Neuronal stem cell (in vitro differentiated cells): ENCODE measurements around the gene C1orf74.

Source experiments
- DNase-seq: peaks from one replicate; pipeline ENCODE4 v3.0.0-alpha.2; 2013; ENCODE audit warnings: low spot score
- H2AFZ ChIP-seq: one replicate; pipeline ENCODE4 v1.6.1; 2013; ENCODE audit warnings: mild to moderate bottlenecking, low read length, inconsistent platforms
- H2AK5ac ChIP-seq: 2 replicates; pipeline ENCODE4 v1.6.1; 2013; ENCODE audit warnings: low read depth, mild to moderate bottlenecking, inconsistent platforms, low read length, moderate library complexity, mixed read lengths
- H2BK120ac ChIP-seq: 2 replicates; pipeline ENCODE4 v1.6.1; 2013; ENCODE audit warnings: low read depth, mild to moderate bottlenecking, inconsistent platforms, low read length, moderate library complexity, mixed read lengths
- H2BK12ac ChIP-seq: one replicate; pipeline ENCODE4 v1.6.1; 2013; ENCODE audit warnings: low read length, inconsistent platforms
- H2BK15ac ChIP-seq: 2 replicates; pipeline ENCODE4 v1.6.1; 2013; ENCODE audit warnings: mild to moderate bottlenecking, low read length, inconsistent platforms, mixed read lengths
- H2BK5ac ChIP-seq: one replicate; pipeline ENCODE4 v1.6.1; 2013; ENCODE audit warnings: inconsistent platforms, mild to moderate bottlenecking, low read length, moderate library complexity
- H3K14ac ChIP-seq: one replicate; pipeline ENCODE4 v1.6.1; 2013; ENCODE audit warnings: low read length, inconsistent platforms
- H3K18ac ChIP-seq: 2 replicates; pipeline ENCODE4 v1.6.1; 2013; ENCODE audit warnings: low read length, inconsistent platforms
- H3K23ac ChIP-seq: 2 replicates; pipeline ENCODE4 v1.6.1; 2013; ENCODE audit warnings: low read depth, mild to moderate bottlenecking, mixed read lengths, low read length, inconsistent platforms; ENCODE audit not compliant: poor library complexity
- H3K27ac ChIP-seq: replicated peaks from 3 replicates; pipeline ENCODE4 v1.5.1; 2013; ENCODE audit warnings: low read length, inconsistent platforms
- H3K27me3 ChIP-seq, 3 experiments: 2 replicates each; pipeline ENCODE4 v1.6.1; 2013; ENCODE audit warnings: low read length in 3 of 3, mild to moderate bottlenecking in 2 of 3, inconsistent platforms in 1 of 3, low read depth in 1 of 3, mixed read lengths in 1 of 3, moderate library complexity in 1 of 3; ENCODE audit not compliant: control insufficient read depth in 3 of 3, insufficient read depth in 3 of 3
- H3K36me3 ChIP-seq, 2 donors: replicated peaks in 1 of 2; 2 replicates each; pipeline ENCODE4 v1.6.1; 2013; ENCODE audit warnings: low read length in 2 of 2; ENCODE audit not compliant: control insufficient read depth in 2 of 2, insufficient read depth in 2 of 2
- H3K4ac ChIP-seq: 2 replicates; pipeline ENCODE4 v1.6.1; 2013; ENCODE audit warnings: inconsistent platforms, mild to moderate bottlenecking, low read length, moderate library complexity
- H3K4me1 ChIP-seq, 2 donors: 1 replicate in 1 of 2; 2 replicates in 1 of 2; pipeline ENCODE4 v1.6.1; 2013; ENCODE audit warnings: low read length in 2 of 2, low read depth in 1 of 2; ENCODE audit not compliant: control insufficient read depth in 2 of 2, insufficient read depth in 1 of 2
- H3K4me2 ChIP-seq: one replicate; pipeline ENCODE4 v1.6.1; 2013; ENCODE audit warnings: mild to moderate bottlenecking, low read length, inconsistent platforms; ENCODE audit not compliant: insufficient read depth, poor library complexity, severe bottlenecking
- H3K4me3 ChIP-seq, 2 donors: 2 replicates each; pipeline ENCODE4 v1.5.1; 2013; ENCODE audit warnings: low read length in 2 of 2, mild to moderate bottlenecking in 2 of 2, inconsistent platforms in 1 of 2, moderate library complexity in 1 of 2
- H3K79me1 ChIP-seq: one replicate; pipeline ENCODE4 v1.6.1; 2013; ENCODE audit warnings: low read depth, mild to moderate bottlenecking, inconsistent platforms, low read length, moderate library complexity
- H3K9ac ChIP-seq: one replicate; pipeline ENCODE4 v1.6.1; 2013; ENCODE audit warnings: mild to moderate bottlenecking, low read depth, low read length, inconsistent platforms; ENCODE audit not compliant: poor library complexity
- H3K9me3 ChIP-seq, 2 donors: replicated peaks in 1 of 2; 2 replicates each; pipeline versions ENCODE3 to v1.6.1; 2013; ENCODE audit warnings: low read length in 2 of 2, mild to moderate bottlenecking in 2 of 2, inconsistent platforms in 1 of 2, low read depth in 1 of 2, mixed read lengths in 1 of 2, moderate library complexity in 1 of 2; ENCODE audit not compliant: control insufficient read depth in 2 of 2, insufficient read depth in 1 of 2
- H4K8ac ChIP-seq: one replicate; pipeline ENCODE4 v1.6.1; 2013; ENCODE audit warnings: low read depth, mild to moderate bottlenecking, inconsistent platforms, low read length, moderate library complexity
- H4K91ac ChIP-seq: one replicate; pipeline ENCODE4 v1.6.1; 2013; ENCODE audit warnings: low read length, low read depth, mild to moderate bottlenecking, inconsistent platforms; ENCODE audit not compliant: poor library complexity
- WGBS, 2 donors: extraction: QIAGEN DNeasy Blood & Tissue Kit; methylation state at CpG; one replicate each; pipeline ENCODE4 v1.1.7; 2013; ENCODE audit warnings: missing lambda C conversion rate in 2 of 2, mixed read lengths in 1 of 2; ENCODE audit not compliant: insufficient read length in 2 of 2, insufficient replicate concordance in 1 of 2; ENCODE audit errors: extremely low coverage in 2 of 2; 5-methylcytosine and 5-hydroxymethylcytosine counted together

C1orf74 gene

DNA sequence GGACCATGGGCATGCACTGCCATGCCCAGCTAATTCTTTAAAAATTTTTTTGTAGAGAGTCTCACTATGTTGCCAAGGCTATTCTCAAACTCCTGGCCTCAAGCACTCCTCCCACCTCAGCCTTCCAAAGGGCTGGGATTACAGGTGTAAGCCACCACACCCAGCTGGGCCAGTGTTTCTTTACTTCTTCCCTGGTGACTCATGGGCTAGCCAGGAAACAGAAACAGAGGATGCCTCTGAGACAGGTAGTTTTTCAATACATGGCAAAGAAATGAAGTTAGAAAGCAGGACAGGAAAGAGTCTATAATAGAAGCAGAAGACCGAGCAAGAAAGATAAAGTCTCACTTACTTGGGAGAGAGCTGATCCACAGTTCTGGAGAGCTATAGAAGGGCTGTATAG is 7.6 kb upstream of the C1orf74 start:
- Histone ChIP-seq H3K9me3 (no peaks in the 10 kb centered on the region), H3K27me3 (peaks cover 0 to 68% (median 16%) of the 10 kb centered on the region in 3 experiments), H4K8ac (no peak overlapping the region), H3K4ac (no peak overlapping the region), H3K27ac (no peak overlapping the region), H2AK5ac (no peak overlapping the region), H2BK120ac (no peak overlapping the region), H3K23ac (no peak overlapping the region), H4K91ac (no peak overlapping the region), H3K4me1 (no peaks in the 10 kb centered on the region), H2BK5ac (no peak overlapping the region), H3K4me3 (no peak overlapping the region), H2AFZ (no peak overlapping the region), H3K18ac (no peak overlapping the region), H2BK15ac (no peak overlapping the region), H3K9ac (no peak overlapping the region), H3K4me2 (no peak overlapping the region), H2BK12ac (no peak overlapping the region), H3K79me1 (no peaks in the 10 kb centered on the region), H3K36me3 (no peaks in the 10 kb centered on the region), H3K14ac (no peak overlapping the region)
- no peak for DNase-seq
- WGBS, 2 donors: no CpG with 5 or more reads among the region's 1 CpG

DNA sequence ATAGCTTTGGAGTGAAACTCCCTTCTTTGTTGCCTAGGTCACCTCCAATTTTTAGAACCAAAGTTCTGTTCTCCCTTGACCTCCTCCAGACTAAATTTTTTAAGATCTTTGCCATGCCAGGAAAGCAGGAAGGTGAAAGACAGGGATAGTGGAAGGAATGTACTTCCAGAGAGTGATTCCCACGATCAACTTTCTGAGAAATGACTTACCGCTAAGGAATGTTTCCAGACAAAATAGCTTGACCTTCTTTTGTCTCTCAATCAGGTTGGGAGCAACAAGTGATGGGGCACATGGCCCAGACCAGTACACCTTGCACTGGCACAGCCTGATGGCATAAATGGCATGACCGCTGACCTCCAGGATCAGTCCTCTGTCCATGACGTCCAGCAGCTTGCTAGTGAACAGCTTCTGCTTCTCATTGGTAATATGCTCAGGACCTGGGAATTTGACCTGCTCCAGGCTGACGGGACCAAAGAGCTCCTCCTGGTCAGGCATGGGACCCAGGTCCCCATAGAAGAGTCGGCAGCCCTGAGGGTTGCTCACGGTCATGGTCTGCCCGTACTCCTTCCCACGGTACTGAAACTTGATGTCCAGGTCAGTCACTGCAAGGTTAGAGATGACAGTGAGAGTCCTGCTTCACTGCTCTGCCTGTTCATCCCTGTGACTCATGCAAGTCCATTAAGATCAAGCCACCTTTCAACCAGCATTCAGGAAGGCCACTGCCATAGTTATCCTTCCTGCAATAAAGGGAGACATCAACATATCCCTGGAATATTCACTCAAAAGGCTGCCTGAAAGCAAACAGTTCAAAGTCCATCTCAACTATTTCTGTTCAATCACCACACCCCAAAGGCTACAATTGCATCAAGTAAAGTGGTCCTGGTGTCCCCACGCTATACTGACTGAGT is 6.2 kb upstream of the C1orf74 start:
- no peak overlapping the region for H3K4ac ChIP-seq
- no peak overlapping the region for H2BK15ac ChIP-seq
- peaks cover 0 to 71% (median 18%) of the 10 kb centered on the region in 3 experiments for H3K27me3 ChIP-seq
- no peak overlapping the region for H3K4me2 ChIP-seq
- H3K27ac ChIP-seq: no peak overlapping the region
- peak overlapping the region; percentile 5 for H2AFZ ChIP-seq
- H2AK5ac ChIP-seq: no peak overlapping the region
- WGBS, 2 donors: no CpG with 5 or more reads among the region's 10 CpGs
- H3K14ac ChIP-seq: no peak overlapping the region
- H3K9me3 ChIP-seq: peaks cover 0 to 2% of the 10 kb centered on the region in 2 donors
- no peaks in the 10 kb centered on the region for H3K79me1 ChIP-seq
- no peak overlapping the region for H4K8ac ChIP-seq
- no peaks in the 10 kb centered on the region for H3K36me3 ChIP-seq
- H2BK5ac ChIP-seq: no peak overlapping the region
- no peak overlapping the region for H3K23ac ChIP-seq
- H3K18ac ChIP-seq: no peak overlapping the region
- no peaks in the 10 kb centered on the region for H3K4me1 ChIP-seq
- no peak for DNase-seq
- H4K91ac ChIP-seq: no peak overlapping the region
- H2BK120ac ChIP-seq: no peak overlapping the region
- no peak overlapping the region for H3K4me3 ChIP-seq
- no peak overlapping the region for H3K9ac ChIP-seq
- H2BK12ac ChIP-seq: no peak overlapping the region

DNA sequence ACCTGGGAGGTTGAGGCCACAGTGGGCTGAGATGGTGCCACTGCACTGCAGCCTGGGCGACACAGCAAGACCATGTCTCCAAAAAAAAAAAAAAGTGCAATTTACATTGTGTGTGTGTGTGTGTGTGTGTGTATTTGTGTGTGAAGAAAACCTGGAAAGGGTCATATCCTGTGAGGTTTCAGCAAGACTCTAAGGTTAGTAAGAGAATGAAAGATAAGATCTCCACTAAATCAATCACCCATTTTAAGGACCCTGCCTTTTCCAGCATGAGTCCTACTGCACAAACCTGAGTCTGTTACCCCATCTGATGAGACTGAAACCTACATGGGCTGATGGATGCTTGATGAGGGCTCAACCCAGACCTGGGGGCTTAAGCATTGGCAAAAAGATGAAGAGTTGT is 4.9 kb upstream of the C1orf74 start:
- no peak overlapping the region for H2AFZ ChIP-seq
- no peak overlapping the region for H3K4me2 ChIP-seq
- H3K23ac ChIP-seq: no peak overlapping the region
- DNase-seq: no peak
- H2BK5ac ChIP-seq: no peak overlapping the region
- no peaks in the 10 kb centered on the region for H3K36me3 ChIP-seq
- no peak overlapping the region for H3K4me3 ChIP-seq
- no peak overlapping the region for H3K27ac ChIP-seq
- no peak overlapping the region for H3K14ac ChIP-seq
- H2BK12ac ChIP-seq: no peak overlapping the region
- H3K79me1 ChIP-seq: no peaks in the 10 kb centered on the region
- no peak overlapping the region for H4K8ac ChIP-seq
- peaks cover 2 to 4% of the 10 kb centered on the region in 2 donors for H3K4me1 ChIP-seq
- no peak overlapping the region for H2BK15ac ChIP-seq
- no CpG with 5 or more reads among the region's 1 CpG for WGBS, 2 donors
- peaks cover 0 to 7% of the 10 kb centered on the region in 2 donors for H3K9me3 ChIP-seq
- H3K18ac ChIP-seq: no peak overlapping the region
- H2BK120ac ChIP-seq: no peak overlapping the region
- H3K9ac ChIP-seq: no peak overlapping the region
- H3K27me3 ChIP-seq: peaks cover 0 to 60% (median 18%) of the 10 kb centered on the region in 3 experiments
- H3K4ac ChIP-seq: no peak overlapping the region
- no peak overlapping the region for H2AK5ac ChIP-seq
- no peak overlapping the region for H4K91ac ChIP-seq

DNA sequence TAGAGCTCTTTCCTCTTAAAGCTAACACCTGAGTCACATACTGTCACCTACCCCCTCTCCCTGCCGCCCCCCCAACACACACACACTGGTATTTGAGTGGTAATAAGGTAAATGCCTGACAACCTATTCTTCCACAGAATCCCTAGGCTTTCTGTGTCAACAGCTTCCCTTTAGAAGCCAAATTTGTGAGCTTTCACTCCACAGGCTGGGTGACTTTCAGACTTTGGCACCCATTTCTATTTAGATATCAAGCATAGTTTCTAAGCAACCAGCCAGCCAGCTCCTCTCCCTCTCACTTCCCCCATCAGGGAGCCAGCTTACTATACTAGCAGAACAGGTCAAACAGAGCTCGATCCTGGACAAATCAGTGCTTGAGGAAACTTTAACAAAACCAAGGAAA is 3.2 kb upstream of the C1orf74 start:
- Histone ChIP-seq H4K8ac (no peak overlapping the region), H2BK15ac (no peak overlapping the region), H2BK12ac (no peak overlapping the region), H3K79me1 (peaks cover 5% of the 10 kb centered on the region), H3K36me3 (peaks cover 1 to 3% of the 10 kb centered on the region in 2 donors), H3K4me3 (no peak overlapping the region), H3K9me3 (peaks cover 0 to 7% of the 10 kb centered on the region in 2 donors), H3K27me3 (peaks cover 0 to 55% (median 18%) of the 10 kb centered on the region in 3 experiments), H2BK5ac (no peak overlapping the region), H3K27ac (no peak overlapping the region), H3K18ac (no peak overlapping the region), H2BK120ac (no peak overlapping the region), H4K91ac (no peak overlapping the region), H3K4me1 (peaks cover 4 to 6% of the 10 kb centered on the region in 2 donors), H3K14ac (no peak overlapping the region), H3K4me2 (no peak overlapping the region), H3K23ac (no peak overlapping the region), H2AK5ac (no peak overlapping the region), H3K4ac (no peak overlapping the region), H2AFZ (peak overlapping the region; percentile 27), H3K9ac (no peak overlapping the region)
- no CpG with 5 or more reads among the region's 2 CpGs for WGBS, 2 donors
- no peak for DNase-seq
